CD4-positive, alpha-beta T cell (primary cell): ENCODE data around the gene TMPRSS9. TPM values are rescaled to one million over a fixed set of nuclear protein-coding genes. Genes with fewer than 3 reads are reported as not detected.

Experiments
- ATAC-seq: fragments of 200-7000 bp; cut with Tn5 transposase; one replicate; pipeline ENCODE4 v1.10.0; 2022; ENCODE audit warnings: mild to moderate bottlenecking; ENCODE audit not compliant: poor library complexity
- CTCF ChIA-PET: fragments of 350-600 bp; sonication (Branson Sonifier 250); formaldehyde crosslinking; loops from one replicate; lab custom pipeline; 2021; ENCODE audit warnings: antibody characterized with exemption, inconsistent platforms; lab: Charles Lee
- POLR2A ChIA-PET: fragments of 350-600 bp; sonication (Branson Sonifier 250); formaldehyde crosslinking; loops from one replicate; lab custom pipeline; 2021; ENCODE audit warnings: antibody characterized with exemption, inconsistent platforms; lab: Charles Lee
- DNase-seq, 14 experiments: peaks; one replicate each; pipeline ENCODE4 v3.0.0-alpha.2; 2013 to 2020; ENCODE audit warnings: mixed read lengths in 2 of 14
- H3K27ac ChIP-seq, 2 donors: one replicate each; pipeline versions ENCODE4 v1.5.1 to v1.7.0; 2013; ENCODE audit warnings: low read length in 2 of 2, low read depth in 1 of 2, mild to moderate bottlenecking in 1 of 2
- H3K27me3 ChIP-seq, 2 experiments: 1 replicate in 1 of 2; 2 replicates in 1 of 2; pipeline versions ENCODE4 v1.6.1 to v1.7.0; 2013; ENCODE audit warnings: low read length in 2 of 2, control low read depth in 1 of 2, mild to moderate bottlenecking in 1 of 2, moderate library complexity in 1 of 2; ENCODE audit not compliant: insufficient read depth in 2 of 2, control insufficient read depth in 1 of 2
- H3K36me3 ChIP-seq: one replicate; pipeline ENCODE4 v1.6.1; 2013; ENCODE audit warnings: low read length, control low read depth; ENCODE audit not compliant: insufficient read depth
- H3K4me1 ChIP-seq: one replicate; pipeline ENCODE4 v1.6.1; 2013; ENCODE audit warnings: low read length, control low read depth; ENCODE audit not compliant: insufficient read depth
- H3K4me3 ChIP-seq: one replicate; pipeline ENCODE4 v1.5.1; 2013; ENCODE audit warnings: mild to moderate bottlenecking, low read length, moderate library complexity
- H3K9me3 ChIP-seq, 2 experiments: 1 replicate in 1 of 2; 2 replicates in 1 of 2; pipeline versions ENCODE4 v1.6.1 to v1.7.0; 2013; ENCODE audit warnings: low read length in 2 of 2, mild to moderate bottlenecking in 2 of 2, control low read depth in 1 of 2, moderate library complexity in 1 of 2; ENCODE audit not compliant: control insufficient read depth in 1 of 2, insufficient read depth in 1 of 2
- H3K27ac Mint-ChIP-seq: one replicate; pipeline ENCODE4 v1.8.0; 2020; ENCODE audit warnings: mixed read lengths
- H3K27me3 Mint-ChIP-seq: one replicate; pipeline ENCODE4 v1.8.0; 2021; ENCODE audit warnings: mixed read lengths
- H3K36me3 Mint-ChIP-seq: one replicate; pipeline ENCODE4 v1.8.0; 2021; ENCODE audit warnings: low read depth, mixed read lengths
- H3K4me1 Mint-ChIP-seq: one replicate; pipeline ENCODE4 v1.8.0; 2021; ENCODE audit warnings: low read depth, mixed read lengths
- H3K4me3 Mint-ChIP-seq: one replicate; pipeline ENCODE4 v1.8.0; 2020; ENCODE audit warnings: mild to moderate bottlenecking, mixed read lengths
- H3K9me3 Mint-ChIP-seq: one replicate; pipeline ENCODE4 v1.8.0; 2020; ENCODE audit warnings: mixed read lengths
- intact Hi-C, 2 experiments: fragments of 100-400 bp; cut with DNase I in 1 of 2; cut with micrococcal nuclease in 1 of 2; formaldehyde crosslinking; loops; one replicate each; pipeline versions ENCODE4 v1.15.1 to v1.9.0; 2023 to 2025; cut with DNase I, micrococcal nuclease
- total RNA-seq, 174 experiments: library from RNA in 2 of 174; stranded (reverse) in 2 of 174; gene quantifications; one replicate each; pipeline ENCODE4 v1.2.3 and lab custom pipeline; 2021 to 2026
- TF ChIP-seq, protein P1 (sequence below): fragments of 200-600 bp; IDR thresholded peaks from one replicate; pipeline ENCODE4 v1.8.0; 2022; ENCODE audit warnings: antibody characterized with exemption, mild to moderate bottlenecking

The TMPRSS9 gene
- total RNA-seq, 2 experiments from 2014 or later, result not detected

GRCh38 chr19:2444251-2445002, 84.4 kb downstream of the TMPRSS9 start:
- intact Hi-C loops, result no loop called here
- Mint-ChIP-seq H3K27ac (no peak overlapping the region), H3K36me3 (peaks cover 4% of the 10 kb centered on the region), H3K4me3 (no peak overlapping the region), H3K4me1 (peaks cover 12% of the 10 kb centered on the region), H3K9me3 (no peaks in the 10 kb centered on the region), H3K27me3 (no peaks in the 10 kb centered on the region)
- Histone ChIP-seq H3K36me3 (peaks cover 24% of the 10 kb centered on the region), H3K9me3 (no peaks in the 10 kb centered on the region), H3K4me1 (peaks cover 15% of the 10 kb centered on the region), H3K27me3 (no peaks in the 10 kb centered on the region), H3K27ac (no peak overlapping the region), H3K4me3 (no peak overlapping the region)
- TF ChIP-seq, protein P1, sequence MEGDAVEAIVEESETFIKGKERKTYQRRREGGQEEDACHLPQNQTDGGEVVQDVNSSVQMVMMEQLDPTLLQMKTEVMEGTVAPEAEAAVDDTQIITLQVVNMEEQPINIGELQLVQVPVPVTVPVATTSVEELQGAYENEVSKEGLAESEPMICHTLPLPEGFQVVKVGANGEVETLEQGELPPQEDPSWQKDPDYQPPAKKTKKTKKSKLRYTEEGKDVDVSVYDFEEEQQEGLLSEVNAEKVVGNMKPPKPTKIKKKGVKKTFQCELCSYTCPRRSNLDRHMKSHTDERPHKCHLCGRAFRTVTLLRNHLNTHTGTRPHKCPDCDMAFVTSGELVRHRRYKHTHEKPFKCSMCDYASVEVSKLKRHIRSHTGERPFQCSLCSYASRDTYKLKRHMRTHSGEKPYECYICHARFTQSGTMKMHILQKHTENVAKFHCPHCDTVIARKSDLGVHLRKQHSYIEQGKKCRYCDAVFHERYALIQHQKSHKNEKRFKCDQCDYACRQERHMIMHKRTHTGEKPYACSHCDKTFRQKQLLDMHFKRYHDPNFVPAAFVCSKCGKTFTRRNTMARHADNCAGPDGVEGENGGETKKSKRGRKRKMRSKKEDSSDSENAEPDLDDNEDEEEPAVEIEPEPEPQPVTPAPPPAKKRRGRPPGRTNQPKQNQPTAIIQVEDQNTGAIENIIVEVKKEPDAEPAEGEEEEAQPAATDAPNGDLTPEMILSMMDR, result no peak
- ATAC-seq (no peak), DNase-seq (no peak)
- CTCF ChIA-PET, result no interaction called here
- POLR2A ChIA-PET, result no interaction called here

DNA sequence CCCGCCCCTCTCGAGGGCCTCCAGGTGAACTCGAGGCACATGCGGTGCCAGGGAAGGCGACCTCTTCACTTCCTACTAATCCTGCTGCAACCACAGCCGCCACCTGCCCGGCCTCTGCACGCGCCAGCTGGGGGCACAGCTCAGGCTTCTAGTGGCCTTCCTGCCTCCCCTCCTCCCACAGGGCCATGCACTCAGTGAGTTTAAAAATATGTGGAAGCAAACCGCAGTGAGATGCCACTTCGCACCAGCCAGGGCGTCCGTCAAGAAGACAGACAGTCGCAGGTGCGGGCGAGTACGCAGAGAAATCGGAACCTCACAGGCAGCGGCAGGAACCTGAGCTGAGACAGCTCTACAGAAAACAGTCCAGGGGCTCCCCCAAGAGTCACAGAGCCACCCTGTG, 86.3 kb downstream of the TMPRSS9 start:
- Histone ChIP-seq H3K4me3 (peak overlapping the region; percentile 19), H3K27me3 (no peaks in the 10 kb centered on the region), H3K27ac (no peak overlapping the region), H3K4me1 (peaks cover 15% of the 10 kb centered on the region), H3K36me3 (peaks cover 23% of the 10 kb centered on the region), H3K9me3 (no peaks in the 10 kb centered on the region)
- Mint-ChIP-seq H3K4me3 (peak overlapping the region; percentile 73), H3K9me3 (no peaks in the 10 kb centered on the region), H3K4me1 (peaks cover 12% of the 10 kb centered on the region), H3K27me3 (no peaks in the 10 kb centered on the region), H3K27ac (peak overlapping the region; percentile 69), H3K36me3 (peaks cover 4% of the 10 kb centered on the region)
- ChIA-PET CTCF (no interaction called here), POLR2A (interaction anchor here (0.9 to 2.7 kb wide), 3 partner anchors 11 to 30 kb away, joined by 3 to 10 read pairs (median 9); partner anchors contain the start of genes GADD45B, LMNB2 and TIMM13)
- intact Hi-C loops, result no loop called here
- peak in 8 of 14 experiments; percentile 11 to 51 (median 30) for DNase-seq
- TF ChIP-seq, protein P1, result no peak
- peak; percentile 84 for ATAC-seq

- H3K9me3 Mint-ChIP-seq, result no peaks in the 10 kb centered on the region
- no peak overlapping the region for H3K27ac Mint-ChIP-seq
- no peak for ATAC-seq
- POLR2A ChIA-PET, result no interaction called here
- Histone ChIP-seq H3K4me3 (no peak overlapping the region), H3K36me3 (peaks cover 6% of the 10 kb centered on the region), H3K27ac (no peak overlapping the region), H3K9me3 (no peaks in the 10 kb centered on the region), H3K27me3 (no peaks in the 10 kb centered on the region), H3K4me1 (peaks cover 15% of the 10 kb centered on the region)
- intact Hi-C loops, result no loop called here
- CTCF ChIA-PET, result no interaction called here
- TF ChIP-seq, protein P1, result no peak
- H3K36me3 Mint-ChIP-seq, result peaks cover 4% of the 10 kb centered on the region
- peaks cover 12% of the 10 kb centered on the region for H3K4me1 Mint-ChIP-seq
- H3K4me3 Mint-ChIP-seq, result no peak overlapping the region
- DNase-seq, result no peak
- H3K27me3 Mint-ChIP-seq, result no peaks in the 10 kb centered on the region
These were observed 89.0 kb downstream of the TMPRSS9 start for GRCh38 chr19:2449019-2449418.
